Panc1 (cell line): Measurements from ENCODE around the gene ADAMTSL3. TPM values are rescaled to one million over a fixed set of nuclear protein-coding genes. Genes with fewer than 3 reads are reported as not detected.
"Not testable (repeated sequence)": the region's sequence is repeated elsewhere in the genome, so short reads cannot be mapped to it uniquely, and the experiment has no call there.

Experiments used
- ATAC-seq: fragments of 200-7000 bp; cut with Tn5 transposase; 2 replicates; pipeline ENCODE4 v1.9.1; 2020; ENCODE audit warnings: mild to moderate bottlenecking, moderate library complexity
- BruUV-seq: library from RNA; stranded (reverse); fragments of 400-500 nt; replicated peaks from 2 replicates; lab custom pipeline; 2021; lab: Mats Ljungman, UMichigan
- CTCF ChIA-PET: fragments of 300-600 bp; sonication (Branson Sonifier 250); formaldehyde crosslinking; loops from one replicate; lab custom pipeline; 2022; ENCODE audit warnings: antibody characterized with exemption; lab: Charles Lee
- POLR2A ChIA-PET: fragments of 300-600 bp; sonication (Branson Sonifier 250); formaldehyde crosslinking; loops from one replicate; lab custom pipeline; 2022; ENCODE audit warnings: antibody characterized with exemption; lab: Charles Lee
- DNase-seq: peaks from one replicate; pipeline ENCODE4 v3.0.0-alpha.2; 2010; ENCODE audit warnings: low read depth, low spot score
- H3K27ac ChIP-seq: 2 replicates; pipeline ENCODE4 v1.5.1; 2011; ENCODE audit warnings: mild to moderate bottlenecking, low read length, inconsistent platforms
- H3K27me3 ChIP-seq: fragments of 200-500 bp; sonication (Bioruptor generic); 2 replicates; pipeline ENCODE4 v1.6.0; 2014; ENCODE audit warnings: low read length, inconsistent platforms; ENCODE audit not compliant: control insufficient read depth, insufficient read depth
- H3K36me3 ChIP-seq: fragments of 200-500 bp; sonication (Bioruptor generic); 2 replicates; pipeline ENCODE4 v1.5.1; 2014; ENCODE audit warnings: inconsistent platforms, mild to moderate bottlenecking, low read length, moderate library complexity; ENCODE audit not compliant: control insufficient read depth, insufficient read depth
- H3K4me1 ChIP-seq: 2 replicates; pipeline ENCODE4 v1.5.1; 2011; ENCODE audit warnings: inconsistent platforms, mild to moderate bottlenecking, low read length, moderate library complexity; ENCODE audit not compliant: control insufficient read depth, insufficient read depth
- H3K4me3 ChIP-seq, 2 experiments: 2 replicates each; pipeline ENCODE4 v1.5.1; 2011 to 2012; ENCODE audit warnings: low read depth in 2 of 2, low read length in 2 of 2, mild to moderate bottlenecking in 2 of 2, inconsistent platforms in 1 of 2, moderate library complexity in 1 of 2
- H3K9me3 ChIP-seq: fragments of 200-500 bp; sonication (Bioruptor generic); 2 replicates; pipeline ENCODE4 v1.5.1; 2014; ENCODE audit warnings: low read depth, mild to moderate bottlenecking, inconsistent platforms, low read length, moderate library complexity; ENCODE audit not compliant: control insufficient read depth, insufficient read depth
- CTCF ChIP-seq: fragments of 450-650 bp; IDR thresholded peaks from 2 replicates; pipeline ENCODE4 v1.5.1; 2017; ENCODE audit warnings: mild to moderate bottlenecking
- POLR2AphosphoS5 ChIP-seq: IDR thresholded peaks from 2 replicates; pipeline ENCODE4 v1.6.1; 2012; ENCODE audit warnings: mild to moderate bottlenecking, low read depth, low read length, moderate library complexity
- SIN3A ChIP-seq: IDR thresholded peaks from 2 replicates; pipeline ENCODE4 v1.6.1; 2012; ENCODE audit warnings: low read depth, mild to moderate bottlenecking, low read length, moderate library complexity, borderline replicate concordance; ENCODE audit not compliant: insufficient read depth
- TCF7L2 ChIP-seq: IDR thresholded peaks from 2 replicates; pipeline ENCODE4 v1.6.1; 2011; ENCODE audit warnings: mild to moderate bottlenecking, low read depth, low read length, inconsistent platforms
- in situ Hi-C: cut with HindIII; loops from 2 replicates; pipeline ENCODE4 v1.10.0; 2016; ENCODE audit warnings: low sequenced_read_pairs, low pct_unique_long_range_greater_than_20kb
- intact Hi-C: fragments of 100-400 bp; cut with micrococcal nuclease; formaldehyde crosslinking; loops from one replicate; pipeline ENCODE4 v1.10.0; 2022; ENCODE audit not compliant: unreplicated experiment
- total RNA-seq: library from RNA; stranded (reverse); gene quantifications from one replicate; pipeline ENCODE4 v1.2.1, GENCODE V29; 2021; ENCODE audit not compliant: unreplicated experiment
- TF ChIP-seq, protein P1 (sequence below), 2 experiments: IDR thresholded peaks; 2 replicates each; pipeline ENCODE4 v1.6.1; 2011 to 2012; ENCODE audit warnings: low read depth in 2 of 2, control low read depth in 1 of 2, low read length in 1 of 2, mild to moderate bottlenecking in 1 of 2, moderate library complexity in 1 of 2; ENCODE audit not compliant: insufficient read depth in 1 of 2

Gene ADAMTSL3
- total RNA-seq, 1 experiment from 2014 or later, result not detected

GRCh38 chr15:83757291-83757690, 103.4 kb downstream of the ADAMTSL3 start:
- intact Hi-C loops, result loop anchor here (5.0 kb wide), 1 partner anchor 80 kb away; no protein-coding TSS in a partner anchor
- H3K9me3 ChIP-seq, ATAC-seq, H3K27me3 ChIP-seq, POLR2A ChIA-PET, H3K36me3 ChIP-seq, in situ Hi-C loops, H3K4me1 ChIP-seq, DNase-seq, BruUV-seq, H3K27ac ChIP-seq, H3K4me3 ChIP-seq, CTCF ChIA-PET: not testable (repeated sequence)

DNA sequence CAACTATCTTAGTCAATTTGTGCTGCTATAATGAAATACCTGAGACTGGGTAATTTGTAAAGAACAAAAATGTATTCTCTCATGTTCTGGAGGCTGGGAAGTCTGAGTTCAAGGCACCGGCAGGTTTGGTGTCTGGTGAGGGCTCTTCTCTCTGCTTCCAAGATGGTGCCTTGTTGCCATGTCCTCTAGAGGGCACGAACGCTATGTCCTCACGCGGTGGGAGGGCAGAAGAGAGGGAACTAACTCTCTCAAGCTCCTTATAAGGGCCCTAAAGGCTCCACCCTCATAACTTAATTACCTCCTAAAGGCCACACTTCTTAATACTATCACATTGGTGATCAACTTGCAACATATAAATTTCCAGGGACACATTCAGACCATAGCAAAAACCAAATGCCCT, 108.4 kb downstream of the ADAMTSL3 start:
- DNase-seq (no peak), ATAC-seq (no peak)
- Histone ChIP-seq H3K4me1 (no peaks in the 10 kb centered on the region), H3K27me3 (no peaks in the 10 kb centered on the region), H3K36me3 (no peaks in the 10 kb centered on the region), H3K27ac (no peak overlapping the region), H3K4me3 (no peak overlapping the region), H3K9me3 (no peaks in the 10 kb centered on the region)
- ChIA-PET CTCF (no interaction called here), POLR2A (no interaction called here)
- TF ChIP-seq, protein P1, sequence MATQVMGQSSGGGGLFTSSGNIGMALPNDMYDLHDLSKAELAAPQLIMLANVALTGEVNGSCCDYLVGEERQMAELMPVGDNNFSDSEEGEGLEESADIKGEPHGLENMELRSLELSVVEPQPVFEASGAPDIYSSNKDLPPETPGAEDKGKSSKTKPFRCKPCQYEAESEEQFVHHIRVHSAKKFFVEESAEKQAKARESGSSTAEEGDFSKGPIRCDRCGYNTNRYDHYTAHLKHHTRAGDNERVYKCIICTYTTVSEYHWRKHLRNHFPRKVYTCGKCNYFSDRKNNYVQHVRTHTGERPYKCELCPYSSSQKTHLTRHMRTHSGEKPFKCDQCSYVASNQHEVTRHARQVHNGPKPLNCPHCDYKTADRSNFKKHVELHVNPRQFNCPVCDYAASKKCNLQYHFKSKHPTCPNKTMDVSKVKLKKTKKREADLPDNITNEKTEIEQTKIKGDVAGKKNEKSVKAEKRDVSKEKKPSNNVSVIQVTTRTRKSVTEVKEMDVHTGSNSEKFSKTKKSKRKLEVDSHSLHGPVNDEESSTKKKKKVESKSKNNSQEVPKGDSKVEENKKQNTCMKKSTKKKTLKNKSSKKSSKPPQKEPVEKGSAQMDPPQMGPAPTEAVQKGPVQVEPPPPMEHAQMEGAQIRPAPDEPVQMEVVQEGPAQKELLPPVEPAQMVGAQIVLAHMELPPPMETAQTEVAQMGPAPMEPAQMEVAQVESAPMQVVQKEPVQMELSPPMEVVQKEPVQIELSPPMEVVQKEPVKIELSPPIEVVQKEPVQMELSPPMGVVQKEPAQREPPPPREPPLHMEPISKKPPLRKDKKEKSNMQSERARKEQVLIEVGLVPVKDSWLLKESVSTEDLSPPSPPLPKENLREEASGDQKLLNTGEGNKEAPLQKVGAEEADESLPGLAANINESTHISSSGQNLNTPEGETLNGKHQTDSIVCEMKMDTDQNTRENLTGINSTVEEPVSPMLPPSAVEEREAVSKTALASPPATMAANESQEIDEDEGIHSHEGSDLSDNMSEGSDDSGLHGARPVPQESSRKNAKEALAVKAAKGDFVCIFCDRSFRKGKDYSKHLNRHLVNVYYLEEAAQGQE (IDR thresholded peaks at IDR 0.05; ENCODE audit: insufficient read depth in 1 of 2, low read depth in 2 of 2, low read length in 1 of 2), result no peak
- TF ChIP-seq TCF7L2 (no peak), SIN3A (no peak)
- BruUV-seq, result no TSS peak
- in situ Hi-C loops (no loop called here), intact Hi-C loops (no loop called here)

GRCh38 chr15:83764201-83764838, 110.4 kb downstream of the ADAMTSL3 start:
- Histone ChIP-seq H3K4me3 (no peak overlapping the region), H3K4me1 (no peaks in the 10 kb centered on the region), H3K27ac (no peak overlapping the region), H3K27me3 (no peaks in the 10 kb centered on the region), H3K9me3 (no peaks in the 10 kb centered on the region), H3K36me3 (no peaks in the 10 kb centered on the region)
- intact Hi-C loops (no loop called here), in situ Hi-C loops (no loop called here)
- ATAC-seq (no peak), DNase-seq (no peak)
- ChIA-PET POLR2A (no interaction called here), CTCF (no interaction called here)
- TF ChIP-seq TCF7L2, result no peak
- TF ChIP-seq CTCF, result no peak
- TF ChIP-seq POLR2AphosphoS5, result no peak
- TF ChIP-seq, protein P1 (IDR thresholded peaks at IDR 0.05; ENCODE audit: insufficient read depth in 1 of 2, low read depth in 2 of 2, low read length in 1 of 2), result no peak
- TF ChIP-seq SIN3A, result no peak
- BruUV-seq, result no TSS peak
